A549 (cell line): Measurements from ENCODE around the gene GALNTL6. TPM values are rescaled to one million over a fixed set of nuclear protein-coding genes. Genes with fewer than 3 reads are reported as not detected.

ENCODE experiments used
- ATAC-seq, 2 experiments: fragments of 200-7000 bp in 1 of 2; fragments of >200 bp in 1 of 2; cut with Nextera tagmentation in 1 of 2; cut with Tn5 transposase in 1 of 2; 3 replicates each; pipeline versions ENCODE4 v1.8.0 to v1.9.1; 2018 to 2020; ENCODE audit warnings: mild to moderate bottlenecking in 1 of 2, moderate library complexity in 1 of 2
- CTCF ChIA-PET: fragments of 300-600 bp; sonication (Branson Sonifier 250); formaldehyde crosslinking; extraction: SDS; loops from one replicate; lab custom pipeline; 2021; ENCODE audit warnings: antibody characterized with exemption, inconsistent platforms; lab: Yijun Ruan, JAX
- POLR2A ChIA-PET: fragments of 350-600 bp; formaldehyde crosslinking; extraction: SDS; loops from one replicate; lab custom pipeline; 2021; ENCODE audit warnings: antibody characterized with exemption, inconsistent platforms; lab: Yijun Ruan, JAX
- DNase-seq, 2 experiments: peaks; one replicate each; pipeline versions ENCODE4 v3.0.0 to v3.0.0-alpha.2; 2011 to 2016; ENCODE audit warnings: low read depth in 1 of 2, low spot score in 1 of 2
- FAIRE-seq: peaks from 2 replicates; lab custom pipeline; 2011; peaks lifted over from hg19 to GRCh38; lab: Jason Lieb, UNC
- H3K27ac ChIP-seq, 2 experiments: fragments of >200 bp; sonication (Bioruptor Twin); formaldehyde crosslinking; 3 replicates each; pipeline ENCODE4 v1.5.1; 2016 to 2017
- H3K4me1 ChIP-seq: fragments of >200 bp; sonication (Bioruptor Twin); formaldehyde crosslinking; 3 replicates; pipeline ENCODE4 v1.6.1; 2016
- H3K4me2 ChIP-seq: fragments of >200 bp; sonication (Bioruptor Twin); formaldehyde crosslinking; 3 replicates; pipeline ENCODE4 v1.6.1; 2016
- H3K4me3 ChIP-seq: fragments of >200 bp; sonication (Bioruptor Twin); formaldehyde crosslinking; 3 replicates; pipeline ENCODE4 v1.5.1; 2016
- H3K9me3 ChIP-seq: fragments of >200 bp; sonication (Bioruptor Twin); formaldehyde crosslinking; 3 replicates; pipeline ENCODE4 v1.6.1; 2016
- BHLHE40 ChIP-seq: IDR thresholded peaks from 2 replicates; pipeline ENCODE4 v1.6.1; 2012; ENCODE audit warnings: low read depth, low read length, inconsistent platforms
- CBX8 ChIP-seq: fragments of 200-600 bp; sonication (generic); IDR thresholded peaks from 2 replicates; pipeline ENCODE4 v1.6.1; 2016
- CEBPB ChIP-seq, 2 experiments: fragments of >200 bp in 1 of 2; sonication (Bioruptor Twin) in 1 of 2; formaldehyde crosslinking in 1 of 2; IDR thresholded peaks; 2 replicates each; pipeline ENCODE4 v1.6.1; 2012 to 2016
- CHD2 ChIP-seq: fragments of 150-350 bp; IDR thresholded peaks from 2 replicates; pipeline ENCODE4 v1.6.1; 2014; ENCODE audit warnings: low read length; ENCODE audit not compliant: partially characterized antibody
- EP300 ChIP-seq, 2 experiments: fragments of >200 bp; sonication (Bioruptor Twin); formaldehyde crosslinking; IDR thresholded peaks; 2 replicates in 1 of 2; 3 replicates in 1 of 2; pipeline ENCODE4 v1.6.1; 2016 to 2017
- FOSB ChIP-seq: fragments of 250-450 bp; sonication (Bioruptor Pico); IDR thresholded peaks from 2 replicates; pipeline ENCODE4 v1.5.0; 2020; ENCODE audit warnings: mild to moderate bottlenecking, moderate library complexity
- FOXS1 ChIP-seq: fragments of 250-450 bp; sonication (Bioruptor Pico); IDR thresholded peaks from 2 replicates; pipeline ENCODE4 v1.5.0; 2020; ENCODE audit warnings: mild to moderate bottlenecking, moderate library complexity
- GATA3 ChIP-seq: IDR thresholded peaks from 2 replicates; pipeline ENCODE4 v1.6.1; 2012; ENCODE audit warnings: borderline replicate concordance
- HOXB13 ChIP-seq: fragments of 250-450 bp; sonication (Bioruptor Pico); IDR thresholded peaks from 2 replicates; pipeline ENCODE4 v1.5.0; 2020; ENCODE audit warnings: low read depth, mild to moderate bottlenecking, moderate library complexity
- KDM5A ChIP-seq: fragments of 200-600 bp; sonication (generic); IDR thresholded peaks from 2 replicates; pipeline ENCODE4 v1.6.1; 2016; ENCODE audit warnings: antibody characterized with exemption, mild to moderate bottlenecking
- MAFK ChIP-seq: fragments of 450-650 bp; IDR thresholded peaks from 2 replicates; pipeline ENCODE4 v1.6.1; 2014; ENCODE audit not compliant: partially characterized antibody
- NFE2L2 ChIP-seq: fragments of 150-350 bp; conservative IDR thresholded peaks from 2 replicates; pipeline ENCODE4 v1.6.1; 2014; ENCODE audit warnings: low read length
- NPAS2 ChIP-seq: fragments of 250-450 bp; sonication (Bioruptor Pico); IDR thresholded peaks from 2 replicates; pipeline ENCODE4 v1.8.0; 2022; ENCODE audit warnings: mild to moderate bottlenecking, moderate library complexity, borderline replicate concordance
- NR3C1 ChIP-seq: fragments of >200 bp; sonication (Bioruptor Twin); formaldehyde crosslinking; IDR thresholded peaks from 3 replicates; pipeline ENCODE4 v1.6.1; 2017
- PHF8 ChIP-seq: fragments of 200-600 bp; sonication (generic); IDR thresholded peaks from 2 replicates; pipeline ENCODE4 v1.6.1; 2016; ENCODE audit warnings: low read depth, mild to moderate bottlenecking, antibody characterized with exemption, moderate library complexity, borderline replicate concordance
- RAD21 ChIP-seq, 2 experiments: fragments of >200 bp in 1 of 2; sonication (Bioruptor Twin) in 1 of 2; formaldehyde crosslinking in 1 of 2; IDR thresholded peaks in 1 of 2; conservative IDR thresholded peaks in 1 of 2; 2 replicates in 1 of 2; 3 replicates in 1 of 2; pipeline ENCODE4 v1.6.1; 2012 to 2018; ENCODE audit warnings: inconsistent platforms in 1 of 2
- RARB ChIP-seq: fragments of 250-450 bp; sonication (Bioruptor Pico); IDR thresholded peaks from 2 replicates; pipeline ENCODE4 v1.8.0; 2021; ENCODE audit warnings: mild to moderate bottlenecking, moderate library complexity
- RCOR1 ChIP-seq: fragments of 150-350 bp; IDR thresholded peaks from 2 replicates; pipeline ENCODE4 v1.6.1; 2014; ENCODE audit warnings: antibody characterized with exemption, low read length, low read depth
- SREBF2 ChIP-seq: fragments of 450-650 bp; IDR thresholded peaks from 2 replicates; pipeline ENCODE4 v1.6.1; 2014; ENCODE audit warnings: mild to moderate bottlenecking, moderate library complexity
- TP53 ChIP-seq: fragments of 250-450 bp; sonication (Bioruptor Pico); IDR thresholded peaks from 2 replicates; pipeline ENCODE4 v1.5.0; 2021; ENCODE audit warnings: mild to moderate bottlenecking, moderate library complexity
- ZC3H11A ChIP-seq: fragments of 450-650 bp; IDR thresholded peaks from 2 replicates; pipeline ENCODE4 v1.6.1; 2014; ENCODE audit warnings: antibody characterized with exemption, mild to moderate bottlenecking
- ZFP36 ChIP-seq: fragments of 450-650 bp; IDR thresholded peaks from 2 replicates; pipeline ENCODE4 v1.6.1; 2014; ENCODE audit warnings: borderline replicate concordance; ENCODE audit not compliant: partially characterized antibody
- ZNF302 ChIP-seq: fragments of 250-450 bp; sonication (Bioruptor Pico); IDR thresholded peaks from 2 replicates; pipeline ENCODE4 v1.9.0; 2021; ENCODE audit warnings: inconsistent platforms, mild to moderate bottlenecking, moderate library complexity
- WGBS: methylation state at CpG from one replicate; pipeline ENCODE4 v1.1.6; 2017; ENCODE audit errors: missing lambda C conversion rate; 5-methylcytosine and 5-hydroxymethylcytosine counted together
- polyA plus RNA-seq, 4 experiments: library from polyadenylated mRNA; depleted of rRNA in 3 of 4; stranded (reverse); fragments of >200 nt; fragmentation: RNase III in 1 of 4; extraction: RNeasy Plus Mini Kit Qiagen cat#74134 plus additional on column Dnase treatment in 1 of 4; gene quantifications; 2 replicates in 3 of 4; 3 replicates in 1 of 4; pipeline ENCODE4 v1.2.3, GENCODE V29; 2011 to 2017
- TF ChIP-seq, protein P1 (sequence below): IDR thresholded peaks from 2 replicates; pipeline ENCODE4 v1.6.1; 2012; ENCODE audit warnings: low read depth, borderline replicate concordance
- TF ChIP-seq, protein P2 (sequence below): fragments of 200-600 bp; sonication (generic); IDR thresholded peaks from 2 replicates; pipeline ENCODE4 v1.6.1; 2016; ENCODE audit warnings: antibody characterized with exemption, mild to moderate bottlenecking, moderate library complexity
- TF ChIP-seq, protein P3 (sequence below): IDR thresholded peaks from 2 replicates; pipeline ENCODE4 v1.6.1; 2012

GALNTL6 gene
- polyA plus RNA-seq, 2 of the 4 experiments (the other 2 are of a cell fraction), result 0.06 to 0.49 TPM

DNA sequence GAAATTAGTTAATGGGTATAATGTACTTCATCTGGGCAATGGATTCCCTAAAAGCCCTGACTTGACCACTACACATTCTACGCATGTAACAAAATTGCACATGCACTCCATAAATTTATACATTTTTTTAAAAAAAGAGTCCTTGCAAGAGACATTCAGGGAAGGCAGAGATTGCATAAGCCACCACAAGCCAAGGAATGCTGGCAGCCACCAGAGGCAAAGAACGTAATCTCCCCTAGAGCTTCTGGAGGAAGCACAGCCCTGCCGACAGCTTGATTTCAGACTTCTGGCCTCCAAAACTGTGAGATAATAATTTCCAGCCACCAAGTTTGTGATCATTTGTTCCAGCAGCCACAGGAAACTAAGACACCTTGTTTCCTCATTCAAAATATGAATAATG is 1169.8 kb downstream of the GALNTL6 start:
- no peak overlapping the region for H3K4me3 ChIP-seq
- CTCF ChIA-PET, result no interaction called here
- peaks cover 40% of the 10 kb centered on the region for H3K4me1 ChIP-seq
- no peak for DNase-seq
- peaks cover 32% of the 10 kb centered on the region for H3K9me3 ChIP-seq
- peak overlapping the region; percentile 38; the same call in 2 of the 3 replicates for H3K4me2 ChIP-seq
- TF ChIP-seq CEBPB (IDR thresholded peaks at IDR 0.05), result peak in 1 of 2 experiments; percentile 18; a peak in 1 of 4 replicates
- TF ChIP-seq SREBF2, result no peak
- TF ChIP-seq, all 56 proteins: peak for 1
- WGBS, result 97% methylated on average over 3 of the region's 3 CpGs
- POLR2A ChIA-PET, result no interaction called here
- FAIRE-seq (no peak), ATAC-seq (no peak)
- H3K27ac ChIP-seq, result peak overlapping the region; percentile 88 to 91

DNA sequence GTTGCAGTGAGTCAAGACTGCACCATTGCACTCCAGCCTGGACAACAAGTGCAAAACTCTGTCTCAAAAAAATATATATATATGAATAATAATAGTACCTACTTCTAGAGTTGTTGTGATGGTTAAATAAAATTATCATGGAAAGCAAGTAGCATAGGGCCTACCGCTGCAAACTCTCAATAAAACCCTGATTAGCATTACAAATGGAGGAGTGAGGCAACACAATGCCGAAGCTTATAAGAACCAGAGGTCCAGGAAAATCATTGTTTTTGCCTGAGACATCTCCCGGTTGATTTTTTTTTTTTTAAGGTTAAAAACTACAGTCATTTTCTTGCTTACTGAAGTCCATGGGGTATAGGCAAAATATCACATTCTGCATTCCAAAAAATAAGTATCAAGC is 1170.4 kb downstream of the GALNTL6 start:
- Histone ChIP-seq H3K4me1 (peaks cover 34% of the 10 kb centered on the region), H3K9me3 (peaks cover 38% of the 10 kb centered on the region), H3K4me3 (no peak overlapping the region), H3K27ac (peak overlapping the region; percentile 88 to 91), H3K4me2 (no peak overlapping the region)
- ChIA-PET CTCF (no interaction called here), POLR2A (no interaction called here)
- TF ChIP-seq NFE2L2 (no peak), RARB (CRISPR knock-in tag) (no peak), SREBF2 (no peak)
- ATAC-seq (no peak), FAIRE-seq (no peak), DNase-seq (no peak)
- WGBS, result 86% methylated on average over 3 of the region's 3 CpGs

DNA sequence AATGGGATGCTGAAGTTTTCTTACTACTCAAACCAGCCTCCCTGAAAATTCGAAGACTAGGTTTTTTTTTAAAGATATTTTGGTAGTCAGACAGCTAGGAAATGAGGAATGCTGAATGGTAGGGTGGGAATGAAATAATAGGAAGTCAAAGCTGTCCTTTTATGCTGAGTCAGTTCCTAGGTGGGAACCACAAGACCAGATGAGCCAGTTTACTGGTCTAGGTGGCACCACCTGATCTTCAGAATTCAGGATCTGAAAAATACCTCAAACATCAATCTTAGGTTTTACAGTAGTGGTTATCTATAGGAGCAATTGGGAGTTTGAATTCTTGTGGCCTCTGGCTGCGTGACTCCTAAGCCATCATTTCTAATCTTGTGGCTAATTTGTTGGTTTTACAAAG is 1172.3 kb downstream of the GALNTL6 start:
- ATAC-seq, result no peak
- FAIRE-seq, result no peak
- 84% methylated on average over 2 of the region's 2 CpGs for WGBS
- H3K27ac ChIP-seq, result peak overlapping the region; percentile 61 to 91; a peak in 4 of 6 replicates
- no peak for DNase-seq
- no peak overlapping the region for H3K4me3 ChIP-seq
- peaks cover 45% of the 10 kb centered on the region for H3K9me3 ChIP-seq
- CTCF ChIA-PET, result no interaction called here
- POLR2A ChIA-PET, result no interaction called here
- no peak overlapping the region for H3K4me2 ChIP-seq
- H3K4me1 ChIP-seq, result peaks cover 25% of the 10 kb centered on the region
- TF ChIP-seq ZFP36, result no peak
- TF ChIP-seq TP53 (CRISPR knock-in tag), result no peak
- TF ChIP-seq MAFK, result peak; percentile 75

DNA sequence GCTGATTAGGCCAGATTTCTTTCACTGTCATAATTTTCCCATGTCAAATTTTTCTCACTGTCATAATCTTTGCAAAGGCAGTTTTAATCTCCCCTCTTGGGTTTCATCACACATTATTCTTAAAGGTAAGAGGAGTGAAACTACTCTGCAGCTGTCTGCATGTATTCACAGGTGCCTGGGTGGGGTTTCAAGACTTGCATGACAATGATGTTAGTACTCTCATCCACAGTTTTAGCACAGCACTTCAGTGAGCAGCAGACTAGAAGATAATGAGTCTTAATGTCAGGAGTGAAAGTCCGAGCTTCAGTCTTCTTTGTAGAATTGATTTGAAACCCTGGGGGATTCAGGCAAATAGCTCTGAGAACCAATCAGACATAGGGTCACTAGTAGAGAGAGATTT is 1172.9 kb downstream of the GALNTL6 start:
- FAIRE-seq, result no peak
- Histone ChIP-seq H3K4me3 (no peak overlapping the region), H3K4me1 (peaks cover 26% of the 10 kb centered on the region), H3K27ac (peak overlapping the region; percentile 61 to 91; a peak in 5 of 6 replicates), H3K9me3 (peaks cover 39% of the 10 kb centered on the region), H3K4me2 (no peak overlapping the region)
- CTCF ChIA-PET, result no interaction called here
- TF ChIP-seq RCOR1, result no peak
- TF ChIP-seq ZNF302, result no peak
- no peak for TF ChIP-seq NR3C1
- no peak for TF ChIP-seq HOXB13 (CRISPR knock-in tag)
- TF ChIP-seq, protein P1, sequence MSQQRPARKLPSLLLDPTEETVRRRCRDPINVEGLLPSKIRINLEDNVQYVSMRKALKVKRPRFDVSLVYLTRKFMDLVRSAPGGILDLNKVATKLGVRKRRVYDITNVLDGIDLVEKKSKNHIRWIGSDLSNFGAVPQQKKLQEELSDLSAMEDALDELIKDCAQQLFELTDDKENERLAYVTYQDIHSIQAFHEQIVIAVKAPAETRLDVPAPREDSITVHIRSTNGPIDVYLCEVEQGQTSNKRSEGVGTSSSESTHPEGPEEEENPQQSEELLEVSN, result no peak
- TF ChIP-seq EP300 (IDR thresholded peaks at IDR 0.05), result no peak
- no peak for TF ChIP-seq NPAS2 (CRISPR knock-in tag)
- no peak for TF ChIP-seq GATA3
- TF ChIP-seq KDM5A, result no peak
- no peak for TF ChIP-seq PHF8
- TF ChIP-seq, protein P2, sequence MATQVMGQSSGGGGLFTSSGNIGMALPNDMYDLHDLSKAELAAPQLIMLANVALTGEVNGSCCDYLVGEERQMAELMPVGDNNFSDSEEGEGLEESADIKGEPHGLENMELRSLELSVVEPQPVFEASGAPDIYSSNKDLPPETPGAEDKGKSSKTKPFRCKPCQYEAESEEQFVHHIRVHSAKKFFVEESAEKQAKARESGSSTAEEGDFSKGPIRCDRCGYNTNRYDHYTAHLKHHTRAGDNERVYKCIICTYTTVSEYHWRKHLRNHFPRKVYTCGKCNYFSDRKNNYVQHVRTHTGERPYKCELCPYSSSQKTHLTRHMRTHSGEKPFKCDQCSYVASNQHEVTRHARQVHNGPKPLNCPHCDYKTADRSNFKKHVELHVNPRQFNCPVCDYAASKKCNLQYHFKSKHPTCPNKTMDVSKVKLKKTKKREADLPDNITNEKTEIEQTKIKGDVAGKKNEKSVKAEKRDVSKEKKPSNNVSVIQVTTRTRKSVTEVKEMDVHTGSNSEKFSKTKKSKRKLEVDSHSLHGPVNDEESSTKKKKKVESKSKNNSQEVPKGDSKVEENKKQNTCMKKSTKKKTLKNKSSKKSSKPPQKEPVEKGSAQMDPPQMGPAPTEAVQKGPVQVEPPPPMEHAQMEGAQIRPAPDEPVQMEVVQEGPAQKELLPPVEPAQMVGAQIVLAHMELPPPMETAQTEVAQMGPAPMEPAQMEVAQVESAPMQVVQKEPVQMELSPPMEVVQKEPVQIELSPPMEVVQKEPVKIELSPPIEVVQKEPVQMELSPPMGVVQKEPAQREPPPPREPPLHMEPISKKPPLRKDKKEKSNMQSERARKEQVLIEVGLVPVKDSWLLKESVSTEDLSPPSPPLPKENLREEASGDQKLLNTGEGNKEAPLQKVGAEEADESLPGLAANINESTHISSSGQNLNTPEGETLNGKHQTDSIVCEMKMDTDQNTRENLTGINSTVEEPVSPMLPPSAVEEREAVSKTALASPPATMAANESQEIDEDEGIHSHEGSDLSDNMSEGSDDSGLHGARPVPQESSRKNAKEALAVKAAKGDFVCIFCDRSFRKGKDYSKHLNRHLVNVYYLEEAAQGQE, result no peak
- TF ChIP-seq CBX8, result no peak
- TF ChIP-seq RAD21 (conservative IDR thresholded peaks at IDR 0.05 in 1 of 2, IDR thresholded peaks at IDR 0.05 in 1 of 2), result no peak
- TF ChIP-seq ZC3H11A, result no peak
- no peak for TF ChIP-seq FOSB
- TF ChIP-seq MAFK, result no peak
- no peak for TF ChIP-seq BHLHE40
- no peak for TF ChIP-seq FOXS1 (CRISPR knock-in tag)
- TF ChIP-seq, protein P3, sequence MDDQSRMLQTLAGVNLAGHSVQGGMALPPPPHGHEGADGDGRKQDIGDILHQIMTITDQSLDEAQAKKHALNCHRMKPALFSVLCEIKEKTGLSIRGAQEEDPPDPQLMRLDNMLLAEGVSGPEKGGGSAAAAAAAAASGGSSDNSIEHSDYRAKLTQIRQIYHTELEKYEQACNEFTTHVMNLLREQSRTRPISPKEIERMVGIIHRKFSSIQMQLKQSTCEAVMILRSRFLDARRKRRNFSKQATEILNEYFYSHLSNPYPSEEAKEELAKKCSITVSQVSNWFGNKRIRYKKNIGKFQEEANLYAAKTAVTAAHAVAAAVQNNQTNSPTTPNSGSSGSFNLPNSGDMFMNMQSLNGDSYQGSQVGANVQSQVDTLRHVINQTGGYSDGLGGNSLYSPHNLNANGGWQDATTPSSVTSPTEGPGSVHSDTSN, result no peak
- TF ChIP-seq CHD2, result no peak
- no peak for DNase-seq
- WGBS, result 100% methylated on average over 1 of the region's 1 CpG
- POLR2A ChIA-PET, result no interaction called here
- ATAC-seq, result no peak
